GM10847 (cell line): ENCODE measurements around the gene DNAJA2.

Experiments
- POLR2A ChIP-seq: IDR thresholded peaks from 2 replicates; pipeline ENCODE4 v1.6.1; 2011; ENCODE audit not compliant: insufficient read length; ENCODE audit errors: extremely low read depth

Gene DNAJA2

DNA sequence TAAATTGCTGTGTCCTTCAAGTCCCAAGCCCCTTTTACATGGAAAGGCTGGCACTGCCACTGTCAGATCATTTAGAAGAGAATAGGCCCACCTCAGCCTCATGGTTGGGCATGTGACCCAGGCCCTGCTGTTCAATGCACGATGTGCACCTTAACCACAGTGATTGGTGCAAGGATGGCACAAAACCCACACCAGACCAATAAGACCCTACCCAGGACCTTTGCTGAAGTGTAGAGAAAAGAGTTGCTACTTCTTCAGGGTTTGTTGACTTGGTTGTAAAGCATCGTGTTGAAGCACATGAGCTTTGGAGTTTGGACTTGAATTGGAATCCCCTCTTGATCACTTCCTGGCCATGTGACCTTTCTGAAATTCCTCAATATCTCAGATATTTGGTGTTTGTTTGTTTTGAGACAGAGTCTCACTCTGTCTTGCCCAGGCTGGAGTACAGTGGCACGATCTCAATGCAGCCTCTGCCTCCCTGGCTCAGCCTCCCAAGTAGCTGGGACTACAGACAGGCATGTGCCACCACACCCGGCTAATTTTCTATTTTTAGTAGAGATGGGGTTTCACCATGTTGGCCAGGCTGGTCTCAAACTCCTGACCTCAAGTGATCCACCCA lies 24.8 kb downstream of the DNAJA2 start:
- TF ChIP-seq POLR2A, result no peak

DNA sequence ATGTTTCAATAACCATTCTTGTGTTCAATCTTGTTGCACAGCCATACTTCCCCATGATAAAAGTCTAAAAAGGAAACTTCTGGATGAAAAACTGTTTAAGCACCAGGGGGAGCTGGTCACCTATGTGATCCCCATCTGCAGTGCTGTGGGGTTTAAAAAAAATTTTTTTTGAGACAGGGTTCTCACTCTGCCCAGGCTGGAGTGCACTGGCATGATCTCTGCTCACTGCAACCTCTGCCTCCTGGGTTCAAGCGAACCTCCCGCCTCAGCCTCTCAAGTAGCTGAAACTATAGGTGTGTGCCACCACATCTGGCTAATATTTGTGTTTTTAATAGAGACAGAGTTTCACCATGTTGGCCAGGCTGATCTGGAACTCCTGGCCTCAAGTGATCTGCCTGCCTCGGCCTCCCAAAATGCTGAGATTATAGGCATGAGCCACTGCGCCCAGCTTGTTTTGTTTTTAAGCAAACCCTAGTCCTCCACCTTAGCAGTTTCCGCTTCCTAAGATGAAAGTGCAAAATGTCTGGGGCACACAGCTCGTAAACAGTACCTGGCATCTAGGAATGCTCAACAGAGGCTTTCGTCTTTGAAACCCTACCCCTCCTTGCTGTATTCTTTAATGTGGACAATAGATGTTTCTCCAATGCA lies 25.4 kb downstream of the DNAJA2 start:
- no peak for TF ChIP-seq POLR2A

DNA sequence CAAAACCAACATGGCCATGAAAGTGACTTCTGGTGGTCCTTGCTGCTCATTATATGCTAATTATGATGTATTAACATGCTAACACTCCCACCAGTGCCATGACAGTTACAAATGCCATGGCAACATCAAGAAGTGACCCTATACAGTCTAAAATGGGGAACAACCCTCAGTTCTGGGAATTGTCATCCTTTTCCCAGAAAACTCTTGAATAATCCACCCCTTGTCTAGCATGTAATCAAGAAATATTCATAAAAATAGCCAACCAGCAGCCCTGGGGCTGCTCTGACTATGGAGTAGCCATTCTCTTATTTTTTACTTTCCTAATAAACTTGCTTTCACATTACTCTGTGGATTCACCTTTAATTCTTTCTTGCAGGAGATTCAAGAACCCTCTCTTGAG lies 35.9 kb downstream of the DNAJA2 start:
- TF ChIP-seq POLR2A, result no peak

DNA sequence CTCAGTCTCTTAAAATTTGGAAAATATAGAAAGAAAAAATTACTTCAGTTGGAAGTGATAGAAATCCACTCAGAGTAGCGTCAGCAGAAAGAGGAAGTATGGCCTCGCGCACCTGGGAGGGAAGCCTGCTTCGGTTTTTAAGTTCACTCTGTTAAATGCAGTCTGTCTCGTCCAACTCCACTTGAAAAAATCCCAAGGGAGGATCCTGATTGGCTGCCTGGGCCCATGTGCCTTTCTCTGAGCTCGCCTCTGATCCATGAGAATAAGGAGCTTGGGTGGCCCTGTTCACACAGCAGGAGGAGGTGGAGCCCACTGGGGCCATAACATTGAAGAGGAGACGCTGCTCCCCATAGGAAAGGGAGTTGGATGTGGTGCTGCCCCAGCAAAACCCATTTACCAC lies 40.7 kb downstream of the DNAJA2 start:
- no peak for TF ChIP-seq POLR2A

DNA sequence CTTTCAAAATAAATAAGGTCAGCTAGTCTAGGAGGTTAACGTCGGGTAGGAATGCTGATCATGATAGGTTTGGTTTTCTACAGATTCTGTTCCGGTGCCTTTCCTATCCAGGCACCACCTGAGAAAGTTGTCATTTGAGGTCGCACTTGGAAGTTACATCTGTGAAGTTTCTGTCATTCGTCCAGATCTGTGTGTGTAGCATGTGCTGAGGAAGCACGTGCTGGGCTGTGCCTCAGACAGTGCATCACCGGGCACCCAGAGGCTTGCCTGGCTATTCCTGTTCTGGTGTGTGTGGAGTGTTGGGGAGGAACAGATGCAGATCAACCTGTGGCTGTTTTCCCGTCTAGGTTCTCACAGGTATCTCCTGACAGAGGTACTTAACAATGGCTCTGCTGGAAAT lies 42.6 kb downstream of the DNAJA2 start:
- no peak for TF ChIP-seq POLR2A

DNA sequence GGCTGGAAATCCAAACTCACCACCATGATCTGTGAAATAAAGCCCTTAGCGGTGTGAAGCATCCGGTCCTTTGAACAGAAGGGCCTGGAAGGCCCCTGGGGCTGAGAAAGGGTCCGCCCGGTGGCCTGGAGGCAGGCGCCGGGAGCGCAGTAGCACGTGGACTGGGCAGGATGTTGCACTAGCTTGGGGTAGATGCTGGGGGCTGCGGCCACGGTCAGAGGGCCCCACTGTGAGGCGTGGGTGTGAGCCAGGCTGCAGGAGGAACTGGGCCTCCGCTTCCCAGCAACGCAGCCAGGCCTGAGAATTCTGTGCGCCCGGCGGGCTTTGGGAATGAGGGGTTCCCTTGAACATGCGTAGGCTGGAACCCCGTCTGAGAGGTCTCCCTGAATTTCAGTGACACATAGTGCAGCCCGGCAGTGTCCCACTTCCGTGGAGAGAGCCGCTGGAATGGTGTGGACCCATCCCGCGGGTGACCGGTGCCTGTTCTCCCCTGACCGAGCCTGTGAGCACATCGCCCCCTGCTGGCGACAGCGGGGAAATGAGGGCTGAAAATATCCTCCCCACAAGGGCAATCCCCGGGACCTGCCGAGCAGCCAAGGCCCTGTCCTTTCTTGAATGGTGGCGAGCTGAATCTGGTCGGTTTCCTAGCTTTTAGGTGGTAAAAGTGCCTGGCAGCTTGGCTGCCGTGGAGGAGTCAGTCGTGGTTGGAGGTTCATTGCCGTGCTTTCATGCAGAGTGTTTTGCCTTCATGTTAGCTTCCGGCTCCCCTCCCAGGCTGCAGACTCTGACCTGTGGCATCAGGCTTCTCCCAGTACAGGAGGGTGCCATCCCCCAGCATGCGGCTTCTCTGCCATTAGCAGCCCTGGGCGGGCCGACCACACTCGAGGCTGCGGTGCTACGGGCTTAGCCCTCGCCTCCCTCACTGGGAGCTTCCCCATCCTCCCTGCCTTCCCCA lies 43.8 kb downstream of the DNAJA2 start:
- TF ChIP-seq POLR2A, result no peak

DNA sequence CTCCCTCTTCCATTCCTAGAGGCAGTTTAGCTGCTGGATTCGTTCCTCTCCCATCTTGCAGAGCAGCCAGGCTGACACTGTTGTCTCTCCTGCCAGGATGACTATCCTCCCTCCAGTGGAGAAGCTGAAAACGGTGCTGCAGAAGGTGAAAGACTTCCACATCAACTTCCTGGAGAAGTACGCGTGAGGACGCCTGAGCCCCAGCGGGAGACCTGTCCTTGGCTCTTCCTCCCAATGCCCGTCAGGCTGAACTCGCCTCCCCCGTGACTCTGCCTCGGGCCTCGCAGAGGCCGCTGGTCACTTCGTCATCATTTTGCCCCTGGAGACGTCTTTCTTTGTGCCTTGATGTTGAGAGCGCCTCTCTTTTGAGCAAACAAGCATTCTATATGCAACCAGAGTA lies 44.7 kb downstream of the DNAJA2 start:
- no peak for TF ChIP-seq POLR2A

DNA sequence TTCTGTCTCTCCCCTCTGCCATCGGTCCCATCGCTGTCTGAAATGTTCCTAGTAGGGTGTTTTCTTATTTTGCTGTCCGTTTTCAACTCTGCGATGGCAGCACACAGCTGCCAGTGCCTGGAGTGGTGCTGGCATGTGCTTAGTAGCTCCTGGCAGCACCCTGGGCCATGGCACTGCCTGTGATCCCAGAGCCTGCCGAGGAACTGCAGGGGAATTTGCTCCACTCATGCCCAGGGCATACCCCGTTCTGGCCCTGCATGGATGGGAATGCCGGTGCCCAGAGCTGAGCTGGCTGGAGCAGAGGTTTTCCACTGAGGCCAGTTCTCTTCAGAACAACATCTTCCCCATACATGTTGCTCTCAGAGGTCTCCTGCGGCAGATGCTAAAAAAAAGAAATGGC lies 46.2 kb downstream of the DNAJA2 start:
- no peak for TF ChIP-seq POLR2A

DNA sequence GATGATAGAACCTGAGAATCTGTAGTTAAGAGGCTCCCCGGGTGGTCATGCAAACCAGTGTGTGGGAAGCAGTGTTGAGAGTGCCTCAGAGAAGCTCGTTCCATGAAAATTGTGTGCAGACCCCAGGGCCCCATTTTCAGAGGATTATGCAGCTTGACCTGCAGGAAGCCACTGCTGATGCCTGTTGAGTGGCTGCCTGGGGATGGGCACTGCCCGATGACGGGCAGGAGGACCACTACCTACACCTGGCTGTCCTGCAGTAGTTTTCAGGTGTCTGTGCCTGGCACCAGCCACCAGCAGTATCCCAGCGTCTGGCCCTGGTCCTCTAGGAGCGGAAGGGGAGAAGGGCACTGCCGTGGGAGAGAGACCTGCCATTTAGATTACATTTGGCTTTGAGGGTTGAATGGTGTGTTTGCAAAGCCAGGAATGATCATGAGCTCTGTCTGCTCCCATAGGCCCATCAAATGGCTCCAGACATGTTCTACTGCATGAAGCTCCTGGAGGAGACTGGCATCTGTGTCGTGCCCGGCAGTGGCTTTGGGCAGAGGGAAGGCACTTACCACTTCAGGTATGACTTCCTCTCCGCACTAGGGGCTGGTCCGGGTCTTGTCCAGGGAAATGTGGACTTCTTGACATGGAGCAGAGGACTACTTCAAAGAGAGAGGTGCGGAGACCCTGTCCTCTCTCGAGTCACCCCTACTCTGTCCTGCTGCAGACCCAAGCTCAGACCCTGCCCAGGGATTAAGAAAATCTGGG lies 46.8 kb downstream of the DNAJA2 start:
- no peak for TF ChIP-seq POLR2A

DNA sequence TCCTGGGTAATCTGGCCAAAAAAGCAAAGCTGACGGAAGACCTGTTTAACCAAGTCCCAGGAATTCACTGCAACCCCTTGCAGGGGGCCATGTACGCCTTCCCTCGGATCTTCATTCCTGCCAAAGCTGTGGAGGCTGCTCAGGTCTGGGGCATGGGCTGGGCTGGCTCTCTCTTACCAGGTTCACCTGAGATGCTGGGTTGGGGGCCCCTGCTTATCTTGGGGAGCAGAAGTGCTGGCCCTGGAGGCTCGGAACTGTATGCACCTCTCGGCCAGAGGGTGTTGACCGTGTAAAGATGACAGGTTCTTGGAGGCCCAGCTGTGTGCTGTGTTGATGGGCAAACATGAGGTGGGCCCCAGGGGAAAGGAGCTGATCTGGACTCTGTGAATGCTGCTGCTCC lies 49.1 kb downstream of the DNAJA2 start:
- no peak for TF ChIP-seq POLR2A

DNA sequence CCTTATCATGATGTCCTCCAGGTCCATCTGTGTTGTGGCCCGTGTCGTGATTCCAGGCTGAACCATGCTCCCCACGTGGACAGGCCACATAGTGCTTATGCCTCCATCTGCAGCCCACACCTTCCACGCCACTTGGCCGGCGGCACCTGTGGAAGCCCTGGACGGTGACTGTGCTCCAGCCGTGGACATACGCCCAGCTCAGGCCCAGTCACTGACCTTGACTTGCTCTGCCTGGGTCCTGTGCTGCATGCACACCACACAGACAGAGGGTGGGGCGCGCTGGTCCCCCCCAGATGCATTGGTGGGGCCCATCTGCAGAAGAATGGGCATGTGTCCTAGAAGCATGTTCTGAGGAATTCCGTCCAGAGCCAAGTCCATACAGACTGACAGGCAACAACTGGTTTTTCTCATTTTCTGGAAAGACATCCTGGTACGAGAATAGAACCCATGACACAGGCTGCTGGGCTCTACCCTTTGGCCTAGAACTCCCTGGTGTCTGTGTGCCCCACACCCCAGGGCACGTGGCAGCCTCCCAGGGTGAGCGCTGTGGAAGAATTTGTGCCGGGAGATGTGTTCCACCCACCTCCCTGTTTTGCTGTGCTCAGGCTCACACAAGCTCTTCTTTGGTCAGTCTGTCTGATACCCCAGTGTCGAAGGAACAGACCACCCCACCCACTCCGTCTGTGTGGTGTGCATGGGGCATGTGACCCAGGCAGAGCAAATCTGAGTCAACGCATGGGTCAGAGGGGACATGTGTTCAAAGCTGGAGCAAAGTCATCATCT lies 49.8 kb downstream of the DNAJA2 start:
- TF ChIP-seq POLR2A, result no peak

DNA sequence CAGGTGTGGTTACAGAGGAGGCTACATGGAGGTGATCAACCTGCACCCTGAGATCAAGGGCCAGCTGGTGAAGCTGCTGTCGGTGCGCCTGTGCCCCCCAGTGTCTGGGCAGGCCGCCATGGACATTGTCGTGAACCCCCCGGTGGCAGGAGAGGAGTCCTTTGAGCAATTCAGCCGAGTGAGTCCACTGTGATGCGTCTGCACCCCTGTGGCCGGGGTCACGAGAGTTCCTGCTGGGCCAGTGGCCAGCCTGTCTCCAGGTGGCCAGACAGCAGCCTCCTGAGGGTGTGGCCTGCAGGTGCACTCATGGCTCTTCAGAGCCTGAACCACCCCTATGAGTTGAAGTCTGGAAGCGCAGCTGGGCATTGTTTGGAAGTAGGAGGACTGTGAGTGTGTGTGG lies 51.2 kb downstream of the DNAJA2 start:
- TF ChIP-seq POLR2A, result no peak

DNA sequence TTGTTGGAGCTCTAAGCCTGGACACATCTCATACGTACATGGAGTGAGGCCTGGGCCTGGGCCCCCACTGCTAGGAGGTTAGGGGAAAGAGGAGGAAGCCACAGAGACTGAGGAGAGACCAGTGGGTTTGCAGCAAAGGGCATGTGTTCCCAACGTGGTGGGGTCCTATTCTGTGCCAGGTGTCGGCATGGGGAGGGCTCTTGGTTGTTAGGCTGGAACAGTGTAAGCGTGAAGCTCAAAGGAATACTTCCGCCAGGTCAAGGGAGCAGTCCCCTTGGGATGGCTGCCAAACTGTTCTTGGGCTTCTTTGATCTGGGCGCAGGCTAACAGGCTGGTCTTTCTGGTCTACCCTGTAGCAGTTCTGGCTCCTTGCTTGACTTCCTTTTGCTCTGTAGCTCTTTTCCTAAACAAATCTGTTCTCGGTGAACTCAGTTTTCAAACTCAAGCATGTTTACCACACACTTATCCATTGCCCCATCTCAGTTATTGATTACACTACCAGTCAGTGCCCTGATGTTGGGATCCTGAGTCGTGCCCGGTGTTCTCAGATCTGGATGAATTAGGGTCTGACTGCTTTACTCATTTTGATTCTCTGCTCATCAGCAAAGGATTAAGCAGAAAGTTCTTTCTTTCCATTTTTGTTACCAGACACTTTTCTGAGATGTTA lies 52.9 kb downstream of the DNAJA2 start:
- no peak for TF ChIP-seq POLR2A
